GM10248 (cell line): ENCODE data around the gene MYO5B.

Experiments
- CTCF ChIA-PET: fragments of 300-600 bp; sonication (Branson Sonifier 250); formaldehyde crosslinking; extraction: SDS; loops from one replicate; lab custom pipeline; 2021; ENCODE audit warnings: antibody characterized with exemption; lab: Yijun Ruan, JAX
- POLR2A ChIA-PET: fragments of 350-650 bp; sonication (Branson Sonifier 250); formaldehyde crosslinking; extraction: SDS; loops from one replicate; lab custom pipeline; 2020; ENCODE audit warnings: antibody characterized with exemption; lab: Yijun Ruan, JAX
- DNase-seq: peaks from one replicate; pipeline ENCODE4 v3.0.0; 2012; ENCODE audit errors: extremely low spot score
- CTCF ChIP-seq: IDR thresholded peaks from 2 replicates; pipeline ENCODE4 v1.5.1; 2012; ENCODE audit warnings: mild to moderate bottlenecking, low read depth; ENCODE audit errors: extremely low read depth, missing control alignments, control extremely low read depth

MYO5B gene

GRCh38 chr18:49874238-49874637 is 320.7 kb downstream of the MYO5B start:
- ChIA-PET POLR2A (no interaction called here), CTCF (interaction anchor here (1.3 to 2.1 kb wide), 3 partner anchors 10 to 16 kb away, joined by 3 to 5 read pairs (median 4); no protein-coding TSS in a partner anchor)
- TF ChIP-seq CTCF = no peak
- DNase-seq = peak; percentile 41

- no peak for TF ChIP-seq CTCF
- ChIA-PET POLR2A (no interaction called here), CTCF (interaction anchor here (1.2 to 1.6 kb wide), 2 partner anchors 11 to 358 kb away, joined by 3 to 6 read pairs; no protein-coding TSS in a partner anchor)
- DNase-seq = no peak
Measured at GRCh38 chr18:49869354-49869753, 325.6 kb downstream of the MYO5B start.

GRCh38 chr18:49866680-49867079 is 328.3 kb downstream of the MYO5B start:
- ChIA-PET CTCF (interaction anchor here (0.6 to 1.3 kb wide), 2 partner anchors 8 to 12 kb away, joined by 3 to 4 read pairs; no protein-coding TSS in a partner anchor), POLR2A (no interaction called here)
- no peak for TF ChIP-seq CTCF
- DNase-seq = no peak

GRCh38 chr18:49865401-49865800 is 329.5 kb downstream of the MYO5B start:
- TF ChIP-seq CTCF = no peak
- ChIA-PET CTCF (no interaction called here), POLR2A (no interaction called here)
- DNase-seq = no peak

- DNase-seq = no peak
- ChIA-PET CTCF (interaction anchor here (0.7 to 1.7 kb wide), 2 partner anchors 11 to 30 kb away, joined by 3 to 4 read pairs; no protein-coding TSS in a partner anchor), POLR2A (no interaction called here)
- no peak for TF ChIP-seq CTCF
Measured at GRCh38 chr18:49863769-49864621, 331.0 kb downstream of the MYO5B start.

GRCh38 chr18:49862656-49863385 is 332.1 kb downstream of the MYO5B start:
- ChIA-PET CTCF (interaction anchor here (1.2 to 6.5 kb wide), 4 partner anchors 9 to 353 kb away, joined by 4 to 103 read pairs (median 6); no protein-coding TSS in a partner anchor), POLR2A (no interaction called here)
- DNase-seq = no peak
- no peak for TF ChIP-seq CTCF
